ENCODE results near the gene ZC3H8.

The ZC3H8 gene

DNA sequence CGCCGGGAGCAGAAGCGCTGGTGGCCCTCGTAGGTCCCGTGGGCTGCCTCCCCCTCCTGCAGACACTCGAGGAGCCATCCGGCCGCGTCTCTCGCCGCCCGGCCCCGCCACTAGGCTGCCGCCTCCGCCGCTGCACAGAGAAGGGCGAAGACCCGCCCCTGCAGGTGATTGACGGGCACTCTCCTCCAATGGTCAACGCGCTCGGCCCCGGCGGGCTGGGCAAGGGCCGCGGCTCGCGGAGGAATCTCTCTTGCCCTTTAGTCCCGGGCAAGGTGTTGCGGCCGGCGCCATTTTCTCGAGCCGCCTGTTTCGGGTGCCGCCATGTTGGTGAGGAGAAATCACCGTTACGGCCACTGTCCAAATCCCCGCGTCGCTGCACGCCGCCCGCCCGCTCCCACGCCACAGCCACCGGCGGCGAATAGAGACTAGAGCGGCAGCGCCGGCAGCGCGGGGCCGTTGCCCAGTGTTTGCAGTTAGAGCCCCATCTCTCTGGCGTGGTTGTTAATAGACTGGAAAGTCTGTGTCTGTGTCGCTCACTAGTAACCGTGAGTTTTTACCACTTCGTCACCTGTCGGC lies 20.6 kb upstream of the ZC3H8 start, which contains the start of gene ZC3H6:
Gene ZC3H6, plus strand, starts transcription at position 287 of the 576 bp plus-strand sequence. CDS start 398 bp downstream, outside the sequence.
- Histone ChIP-seq H3F3A (ENCODE audit: low read depth) (peaks cover 12% of the 10 kb centered on the region; the same call in 1 of the 2 replicates), H3K4me2 (ENCODE audit: low read depth, low read length, poor library complexity, severe bottlenecking) (peak within 1 kb of the TSS; percentile 95), H3K9me2 (replicated peaks; ENCODE audit: low read depth, low read length) (no peaks in the 10 kb centered on the region), H3K79me2 (ENCODE audit: insufficient read depth, low read length) (peaks cover 18% of the 10 kb centered on the region), H4K20me1 (ENCODE audit: insufficient read depth, low read length, poor library complexity, severe bottlenecking) (no peaks in the 10 kb centered on the region), H3K9ac (ENCODE audit: low read depth, low read length, poor library complexity, severe bottlenecking) (peak within 1 kb of the TSS; percentile 100), H3K27me3 (ENCODE audit: insufficient read depth, low read length, poor library complexity, severe bottlenecking) (peaks cover 4% of the 10 kb centered on the region), H2AFZ (ENCODE audit: low read length) (peak within 1 kb of the TSS; percentile 80), H3K36me3 (ENCODE audit: insufficient read depth, low read length) (no peaks in the 10 kb centered on the region), H3K4me1 (ENCODE audit: insufficient read depth, low read length, poor library complexity, severe bottlenecking) (peaks cover 35% of the 10 kb centered on the region), H3K9me3 (ENCODE audit: insufficient read depth, low read depth, low read length) (no peaks in the 10 kb centered on the region), H3K4me3 (ENCODE audit: low read length, poor library complexity, severe bottlenecking) (peak within 1 kb of the TSS; percentile 90)
- TF ChIP-seq EZH2phosphoT487 (IDR thresholded peaks at IDR 0.05; ENCODE audit: borderline replicate concordance) (no peak), CTCF (conservative IDR thresholded peaks at IDR 0.05; ENCODE audit: low read length) (no peak)

DNA sequence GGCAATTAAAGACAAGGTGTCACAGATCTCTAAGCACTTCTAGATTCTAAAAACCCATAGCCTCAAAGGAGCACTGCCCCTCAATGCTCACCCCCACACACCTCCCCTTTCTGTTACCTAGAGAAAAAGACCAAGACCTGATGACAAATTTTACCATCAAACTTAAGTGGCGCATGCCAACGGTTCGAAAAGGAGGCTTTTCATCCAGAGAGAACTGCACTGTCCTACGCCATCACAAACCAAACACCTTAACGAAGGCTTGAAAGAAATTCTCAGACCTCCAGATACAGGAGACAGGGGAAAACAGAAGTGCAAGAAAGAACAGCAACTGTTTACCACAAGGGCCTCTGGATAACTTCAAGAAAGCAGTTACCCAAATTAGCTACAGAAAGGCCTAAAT lies 18.5 kb upstream of the ZC3H8 start:
- Histone ChIP-seq H3K36me3 (ENCODE audit: insufficient read depth, low read length) (no peaks in the 10 kb centered on the region), H2AFZ (ENCODE audit: low read length) (no peak overlapping the region), H3F3A (ENCODE audit: low read depth) (peaks cover 12% of the 10 kb centered on the region; the same call in 1 of the 2 replicates), H3K27me3 (ENCODE audit: insufficient read depth, low read length, poor library complexity, severe bottlenecking) (peaks cover 4% of the 10 kb centered on the region), H4K20me1 (ENCODE audit: insufficient read depth, low read length, poor library complexity, severe bottlenecking) (no peaks in the 10 kb centered on the region), H3K9me3 (ENCODE audit: insufficient read depth, low read depth, low read length) (0 out of 2 replicates have a peak, but pooled peaks cover 2% of the 10 kb centered on the region), H3K4me2 (ENCODE audit: low read depth, low read length, poor library complexity, severe bottlenecking) (peak overlapping the region; percentile 54), H3K9me2 (replicated peaks; ENCODE audit: low read depth, low read length) (no peaks in the 10 kb centered on the region), H3K9ac (ENCODE audit: low read depth, low read length, poor library complexity, severe bottlenecking) (no peak overlapping the region), H3K4me1 (ENCODE audit: insufficient read depth, low read length, poor library complexity, severe bottlenecking) (peaks cover 32% of the 10 kb centered on the region), H3K4me3 (ENCODE audit: low read length, poor library complexity, severe bottlenecking) (no peak overlapping the region), H3K79me2 (ENCODE audit: insufficient read depth, low read length) (peaks cover 18% of the 10 kb centered on the region)
- TF ChIP-seq CTCF (conservative IDR thresholded peaks at IDR 0.05; ENCODE audit: low read length) = no peak

DNA sequence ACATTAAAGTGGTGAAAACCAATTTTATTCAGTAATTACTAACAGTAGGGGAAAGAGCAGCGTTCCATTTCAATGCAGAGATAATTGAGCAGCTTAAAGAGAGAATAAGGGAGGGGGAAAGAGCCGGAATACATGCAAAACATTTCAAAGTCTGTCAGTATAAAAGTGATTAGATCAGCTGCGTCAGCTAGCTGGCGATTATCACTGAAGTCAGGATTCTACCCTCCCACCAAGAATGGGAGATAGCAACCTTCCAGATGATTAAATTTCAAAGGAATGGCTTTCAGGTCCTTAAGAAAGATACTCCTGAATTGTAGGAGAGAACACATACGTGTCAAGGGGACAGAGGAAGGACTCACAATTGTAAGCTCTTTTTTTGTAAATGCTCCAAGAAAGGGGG lies 17.8 kb upstream of the ZC3H8 start:
- H3K36me3 ChIP-seq (ENCODE audit: insufficient read depth, low read length) = no peaks in the 10 kb centered on the region
- no peak overlapping the region for H2AFZ ChIP-seq (ENCODE audit: low read length)
- no peak overlapping the region for H3K4me2 ChIP-seq (ENCODE audit: low read depth, low read length, poor library complexity, severe bottlenecking)
- H3F3A ChIP-seq (ENCODE audit: low read depth) = peaks cover 12% of the 10 kb centered on the region; the same call in 1 of the 2 replicates
- no peak overlapping the region for H3K9ac ChIP-seq (ENCODE audit: low read depth, low read length, poor library complexity, severe bottlenecking)
- TF ChIP-seq CTCF (conservative IDR thresholded peaks at IDR 0.05; ENCODE audit: low read length) (no peak), EZH2phosphoT487 (IDR thresholded peaks at IDR 0.05; ENCODE audit: borderline replicate concordance) (no peak)
- H3K4me3 ChIP-seq (ENCODE audit: low read length, poor library complexity, severe bottlenecking) = no peak overlapping the region
- H3K9me2 ChIP-seq (replicated peaks; ENCODE audit: low read depth, low read length) = no peaks in the 10 kb centered on the region
- peaks cover 4% of the 10 kb centered on the region for H3K27me3 ChIP-seq (ENCODE audit: insufficient read depth, low read length, poor library complexity, severe bottlenecking)
- H3K9me3 ChIP-seq (ENCODE audit: insufficient read depth, low read depth, low read length) = 0 out of 2 replicates have a peak, but pooled peaks cover 6% of the 10 kb centered on the region
- peaks cover 28% of the 10 kb centered on the region for H3K4me1 ChIP-seq (ENCODE audit: insufficient read depth, low read length, poor library complexity, severe bottlenecking)
- no peaks in the 10 kb centered on the region for H4K20me1 ChIP-seq (ENCODE audit: insufficient read depth, low read length, poor library complexity, severe bottlenecking)
- peaks cover 16% of the 10 kb centered on the region for H3K79me2 ChIP-seq (ENCODE audit: insufficient read depth, low read length)

All from Loucy (cell line).